Measurements from ENCODE around the gene FAM78B. TPM values are rescaled to one million over a fixed set of nuclear protein-coding genes. Genes with fewer than 3 reads are reported as not detected.

The FAM78B gene
- total and polyA plus RNA-seq, 5 experiments from 2014 or later = 0.08 to 0.27 (median 0.12) TPM; not detected in 1

DNA sequence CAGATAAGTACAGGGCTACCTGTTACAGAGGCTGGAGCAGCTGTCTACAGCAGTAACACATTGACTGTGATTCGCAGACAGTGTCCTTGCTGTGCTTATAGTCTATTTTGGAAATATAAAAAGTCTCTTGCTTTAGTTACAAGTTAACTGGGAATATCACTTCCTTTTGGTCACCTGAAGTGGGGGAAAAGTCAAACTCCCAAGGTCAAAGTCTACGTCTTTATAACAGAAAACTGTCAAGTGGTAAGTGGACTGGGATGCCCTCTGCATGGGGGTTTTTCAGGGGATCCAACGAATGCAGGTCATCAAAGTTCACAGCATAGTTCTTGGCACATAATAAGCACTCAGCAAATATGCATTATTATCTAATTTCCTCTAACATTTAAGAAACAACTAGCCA, 55.4 kb downstream of the FAM78B start:
- Mint-ChIP-seq H3K27ac (no peak overlapping the region), H3K4me3 (no peak overlapping the region), H3K9me3 (peaks cover 0 to 9% (median 0%) of the 10 kb centered on the region in 9 donors), H3K4me1 (no peaks in the 10 kb centered on the region), H3K36me3 (no peaks in the 10 kb centered on the region), H3K27me3 (no peaks in the 10 kb centered on the region)
- POLR2A ChIA-PET = no interaction called here
- ATAC-seq (no peak), DNase-seq (no peak)

GRCh38 chr1:166090244-166090643, 76.6 kb downstream of the FAM78B start:
- Mint-ChIP-seq H3K4me3 (no peak overlapping the region), H3K36me3 (no peaks in the 10 kb centered on the region), H3K27ac (no peak overlapping the region), H3K9me3 (peaks cover 0 to 8% (median 0%) of the 10 kb centered on the region in 9 donors), H3K4me1 (no peaks in the 10 kb centered on the region), H3K27me3 (peaks cover 4 to 30% (median 7%) of the 10 kb centered on the region in 5 donors)
- DNase-seq = no peak
- POLR2A ChIA-PET = no interaction called here
- no peak for ATAC-seq

DNA sequence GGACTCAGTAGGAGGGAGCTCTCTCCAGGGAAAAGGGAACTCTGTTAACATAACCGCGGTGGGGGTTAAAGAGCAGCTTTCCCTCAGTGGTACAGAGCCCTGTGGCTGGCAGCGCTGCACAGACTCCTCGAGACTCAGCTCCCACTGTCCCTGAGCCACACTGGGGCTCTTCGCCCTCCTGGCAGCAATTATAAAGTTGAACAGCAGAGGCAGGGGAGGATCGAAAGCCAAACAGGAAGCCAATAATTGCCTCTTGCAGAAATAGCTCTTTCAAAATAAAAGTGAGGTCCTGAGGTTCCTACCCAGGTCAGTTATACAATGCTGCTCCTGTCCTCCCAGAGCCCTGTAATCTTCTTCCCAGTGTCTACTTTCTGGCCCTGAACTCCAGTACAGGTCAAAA, 77.0 kb downstream of the FAM78B start:
- no peak overlapping the region for H3K27ac Mint-ChIP-seq
- POLR2A ChIA-PET = no interaction called here
- no peak for ATAC-seq
- H3K4me3 Mint-ChIP-seq = no peak overlapping the region
- H3K36me3 Mint-ChIP-seq = no peaks in the 10 kb centered on the region
- no peak for DNase-seq
- H3K27me3 Mint-ChIP-seq = peaks cover 2 to 26% (median 4%) of the 10 kb centered on the region in 5 donors
- H3K4me1 Mint-ChIP-seq = no peaks in the 10 kb centered on the region
- H3K9me3 Mint-ChIP-seq = peaks cover 0 to 8% (median 0%) of the 10 kb centered on the region in 9 donors

DNA sequence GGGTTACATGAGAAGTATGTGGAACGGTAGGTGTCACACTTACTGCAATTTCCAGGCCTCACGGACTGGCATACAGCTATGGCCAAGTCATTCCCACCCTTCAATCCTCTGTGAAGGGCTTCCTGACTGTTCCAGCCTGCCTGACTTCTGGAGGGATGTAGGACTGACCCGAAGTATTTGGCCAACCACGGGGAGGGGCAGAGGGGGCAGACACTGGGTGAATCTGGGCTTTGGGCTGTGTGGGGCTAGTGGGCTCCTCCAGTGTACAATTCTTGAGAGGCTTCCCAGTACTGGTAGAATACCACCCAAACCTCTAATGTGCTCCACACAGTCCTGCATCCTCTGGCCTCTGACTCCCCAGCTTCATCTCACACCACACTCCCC, 78.2 kb downstream of the FAM78B start:
- Mint-ChIP-seq H3K9me3 (peaks cover 0 to 8% (median 0%) of the 10 kb centered on the region in 9 donors), H3K27ac (no peak overlapping the region), H3K36me3 (no peaks in the 10 kb centered on the region), H3K27me3 (peaks cover 3 to 20% (median 4%) of the 10 kb centered on the region in 5 donors), H3K4me3 (no peak overlapping the region), H3K4me1 (peaks cover 0 to 7% (median 0%) of the 10 kb centered on the region in 4 donors)
- DNase-seq (no peak), ATAC-seq (no peak)
- POLR2A ChIA-PET = no interaction called here

GRCh38 chr1:166087734-166088571, 78.8 kb downstream of the FAM78B start:
- H3K4me3 Mint-ChIP-seq = no peak overlapping the region
- H3K4me1 Mint-ChIP-seq = peaks cover 0 to 7% (median 0%) of the 10 kb centered on the region in 4 donors
- H3K27me3 Mint-ChIP-seq = peaks cover 3 to 20% (median 4%) of the 10 kb centered on the region in 5 donors
- no peaks in the 10 kb centered on the region for H3K36me3 Mint-ChIP-seq
- DNase-seq = no peak
- POLR2A ChIA-PET = no interaction called here
- no peak for ATAC-seq
- H3K9me3 Mint-ChIP-seq = peaks cover 0 to 8% (median 0%) of the 10 kb centered on the region in 9 donors
- H3K27ac Mint-ChIP-seq = no peak overlapping the region

DNA sequence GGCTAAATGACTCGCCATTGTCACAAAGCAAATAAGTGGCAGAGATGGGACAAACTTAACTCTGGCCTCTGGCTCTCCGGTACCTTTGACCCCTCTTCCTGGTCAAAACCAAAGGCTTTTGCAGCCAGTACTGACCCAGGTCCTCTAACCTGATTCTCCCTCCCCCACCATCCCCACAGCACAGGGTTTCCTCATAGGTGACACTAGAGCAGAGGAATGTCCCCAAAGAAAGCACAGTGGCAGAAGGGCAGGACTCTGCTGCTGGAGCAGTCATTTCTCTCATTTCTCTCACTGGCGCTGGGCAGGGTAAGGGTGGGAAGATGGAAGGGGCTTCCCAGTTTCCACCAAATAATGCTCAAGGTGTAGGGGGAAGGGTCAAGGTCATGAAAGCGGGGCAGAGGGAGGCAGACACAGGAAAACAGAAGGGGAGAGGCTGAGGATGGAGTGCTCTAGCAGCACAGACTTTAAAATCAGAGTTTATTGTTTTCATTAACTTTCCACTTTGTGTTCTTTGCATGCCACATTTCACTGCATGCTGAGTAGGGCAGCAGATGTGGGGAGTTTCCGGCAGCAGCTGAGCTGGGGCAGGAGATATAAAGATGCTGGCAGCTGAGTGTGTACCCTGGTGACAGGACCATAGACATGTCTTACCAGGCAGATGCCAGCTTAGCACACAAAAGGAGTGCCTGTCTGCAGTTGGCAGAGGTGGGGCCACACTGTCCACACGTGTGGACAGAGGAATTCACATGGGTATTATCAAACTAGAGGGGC, 80.5 kb downstream of the FAM78B start:
- Mint-ChIP-seq H3K36me3 (no peaks in the 10 kb centered on the region), H3K4me1 (peaks cover 0 to 14% (median 7%) of the 10 kb centered on the region in 4 donors)
- no peak for DNase-seq

GRCh38 chr1:166084613-166085012, 82.2 kb downstream of the FAM78B start:
- ATAC-seq = no peak
- no peak for DNase-seq
- Mint-ChIP-seq H3K4me3 (no peak overlapping the region), H3K36me3 (no peaks in the 10 kb centered on the region), H3K9me3 (peaks cover 0 to 5% (median 0%) of the 10 kb centered on the region in 9 donors), H3K27me3 (peaks cover 3 to 17% (median 7%) of the 10 kb centered on the region in 5 donors), H3K4me1 (peaks cover 2 to 19% (median 10%) of the 10 kb centered on the region in 4 donors), H3K27ac (no peak overlapping the region)
- POLR2A ChIA-PET = no interaction called here

More for the DNA sequence above, 80.5 kb downstream of the FAM78B start:
- Mint-ChIP-seq H3K27me3 (peaks cover 3 to 26% (median 8%) of the 10 kb centered on the region in 5 donors), H3K9me3 (peaks cover 0 to 5% (median 0%) of the 10 kb centered on the region in 9 donors), H3K4me3 (no peak overlapping the region), H3K27ac (no peak overlapping the region)
- no peak for ATAC-seq
- POLR2A ChIA-PET = no interaction called here

- peaks cover 0 to 10% (median 7%) of the 10 kb centered on the region in 5 donors for H3K27me3 Mint-ChIP-seq
- no peaks in the 10 kb centered on the region for H3K36me3 Mint-ChIP-seq
- ATAC-seq = no peak
- H3K9me3 Mint-ChIP-seq = peaks cover 0 to 3% (median 0%) of the 10 kb centered on the region in 9 donors
- no peak for DNase-seq
- POLR2A ChIA-PET = no interaction called here
- no peak overlapping the region for H3K4me3 Mint-ChIP-seq
- H3K27ac Mint-ChIP-seq = peak overlapping the region in 1 of 10 donors; percentile 7
- peaks cover 2 to 19% (median 10%) of the 10 kb centered on the region in 4 donors for H3K4me1 Mint-ChIP-seq
Observed at GRCh38 chr1:166083887-166084286, 82.9 kb downstream of the FAM78B start.

DNA sequence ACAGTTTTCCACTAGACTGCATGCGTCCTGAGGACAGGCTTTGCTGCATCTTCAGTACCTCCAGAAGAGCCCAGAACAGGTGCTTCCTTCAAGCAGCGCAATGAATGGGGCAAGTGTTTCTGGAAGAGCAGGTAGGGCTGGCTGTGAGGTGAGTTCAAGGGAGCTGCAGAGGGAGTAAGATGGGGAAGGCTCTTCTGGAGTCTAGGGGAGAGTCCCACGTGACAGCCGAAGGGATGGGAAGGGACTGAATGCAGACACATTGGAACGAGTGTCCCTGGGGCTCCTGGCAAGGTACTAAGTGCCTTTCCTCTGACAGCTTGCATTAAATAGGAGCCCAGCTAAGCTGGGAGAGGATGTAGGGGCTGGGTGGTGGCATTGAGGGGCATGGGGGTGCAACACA, 84.2 kb downstream of the FAM78B start:
- Mint-ChIP-seq H3K4me1 (peaks cover 2 to 19% (median 10%) of the 10 kb centered on the region in 4 donors), H3K9me3 (peaks cover 0 to 3% (median 0%) of the 10 kb centered on the region in 9 donors), H3K27ac (no peak overlapping the region), H3K36me3 (no peaks in the 10 kb centered on the region), H3K4me3 (no peak overlapping the region), H3K27me3 (peaks cover 0 to 8% (median 6%) of the 10 kb centered on the region in 5 donors)
- DNase-seq (no peak), ATAC-seq (no peak)
- POLR2A ChIA-PET = no interaction called here

GRCh38 chr1:166080967-166081870, 85.6 kb downstream of the FAM78B start:
- DNase-seq = no peak
- no peak for ATAC-seq
- peak overlapping the region in 1 of 10 donors; percentile 14 for H3K27ac Mint-ChIP-seq
- peaks cover 2 to 19% (median 10%) of the 10 kb centered on the region in 4 donors for H3K4me1 Mint-ChIP-seq
- H3K4me3 Mint-ChIP-seq = peak overlapping the region in 1 of 10 donors; percentile 15
- H3K36me3 Mint-ChIP-seq = no peaks in the 10 kb centered on the region
- POLR2A ChIA-PET = no interaction called here
- peaks cover 0 to 8% (median 4%) of the 10 kb centered on the region in 5 donors for H3K27me3 Mint-ChIP-seq
- peaks cover 0 to 3% (median 0%) of the 10 kb centered on the region in 9 donors for H3K9me3 Mint-ChIP-seq

DNA sequence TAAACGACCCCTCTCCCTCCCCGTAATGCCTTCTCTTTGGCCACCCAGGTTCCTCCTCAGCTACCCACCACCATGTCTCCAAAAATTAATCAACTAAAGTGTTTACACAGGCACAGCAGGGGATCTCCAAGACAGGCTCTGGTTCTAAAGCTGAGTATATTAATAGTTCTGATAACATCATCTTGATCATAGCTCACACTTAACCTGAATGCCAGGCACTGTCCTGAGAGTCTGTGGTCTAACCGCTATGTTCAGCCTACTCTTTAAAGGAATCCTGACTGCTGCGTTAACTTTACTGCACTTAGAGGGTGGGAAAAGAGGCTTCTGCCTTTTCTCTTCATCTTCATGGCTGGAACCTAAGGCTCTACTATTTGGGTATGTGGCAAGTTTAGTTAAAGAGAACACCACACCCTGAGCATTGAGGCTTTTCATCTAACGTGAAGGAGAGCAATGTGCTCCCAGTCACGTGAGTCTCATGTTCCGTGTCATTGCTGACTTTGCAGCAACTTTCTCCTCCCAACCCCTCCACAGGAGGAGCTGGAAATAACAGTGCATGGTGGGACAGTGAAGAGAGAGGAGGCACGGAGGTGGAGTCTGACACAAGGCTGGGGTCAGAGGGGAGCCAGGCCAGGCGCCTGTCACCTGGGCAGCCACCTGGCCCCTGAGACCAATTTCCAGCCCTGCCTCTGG, 86.4 kb downstream of the FAM78B start:
- peaks cover 0 to 3% (median 0%) of the 10 kb centered on the region in 9 donors for H3K9me3 Mint-ChIP-seq
- no peak overlapping the region for H3K27ac Mint-ChIP-seq
- POLR2A ChIA-PET = no interaction called here
- H3K36me3 Mint-ChIP-seq = no peaks in the 10 kb centered on the region
- DNase-seq (no peak), ATAC-seq (no peak)
- H3K4me1 Mint-ChIP-seq = peaks cover 2 to 19% (median 10%) of the 10 kb centered on the region in 4 donors
- H3K27me3 Mint-ChIP-seq = peaks cover 0 to 8% (median 4%) of the 10 kb centered on the region in 5 donors
- no peak overlapping the region for H3K4me3 Mint-ChIP-seq

DNA sequence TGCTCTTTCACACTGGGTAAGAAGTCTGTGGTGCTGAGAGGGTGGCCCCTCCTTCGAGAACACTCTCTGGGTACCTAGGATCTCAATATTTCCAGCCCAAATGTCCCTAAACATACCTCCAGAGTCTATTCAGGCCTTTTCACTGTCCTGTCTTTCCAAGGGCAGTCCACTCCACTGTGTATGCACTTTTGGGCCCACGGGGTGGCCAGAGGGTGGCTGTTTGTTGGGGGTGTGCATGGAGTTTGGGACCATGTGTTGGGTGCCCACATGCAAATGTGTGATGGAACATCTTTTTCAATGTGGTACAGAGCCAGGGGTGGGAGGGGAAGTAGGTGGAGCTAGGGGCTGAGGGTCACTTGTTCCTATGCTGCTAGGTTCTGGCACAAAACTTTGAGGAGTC, 87.5 kb downstream of the FAM78B start:
- Mint-ChIP-seq H3K27me3 (peaks cover 0 to 8% (median 4%) of the 10 kb centered on the region in 5 donors), H3K4me1 (peaks cover 2 to 19% (median 10%) of the 10 kb centered on the region in 4 donors), H3K27ac (no peak overlapping the region), H3K9me3 (peaks cover 0 to 3% (median 0%) of the 10 kb centered on the region in 9 donors), H3K36me3 (no peaks in the 10 kb centered on the region), H3K4me3 (no peak overlapping the region)
- no peak for ATAC-seq
- POLR2A ChIA-PET = no interaction called here
- no peak for DNase-seq

All from naive thymus-derived CD8-positive, alpha-beta T cell (primary cell).